Body of pancreas (tissue), 4 donors: ENCODE results near the gene CHPF2.

Experiments used
- POLR2A ChIP-seq, 3 donors: fragments of 450-650 bp; IDR thresholded peaks; one replicate each; pipeline ENCODE4 v1.6.1; 2016; ENCODE audit warnings: antibody characterized with exemption in 3 of 3, mild to moderate bottlenecking in 2 of 3
- TF ChIP-seq, protein P1 (sequence below), 7 experiments: fragments of 450-650 bp in 4 of 7; fragments of 200-600 bp in 3 of 7; sonication (generic) in 3 of 7; IDR thresholded peaks; one replicate each; pipeline ENCODE4 v1.5.1; 2016 to 2019; ENCODE audit warnings: antibody characterized with exemption in 7 of 7

DNA sequence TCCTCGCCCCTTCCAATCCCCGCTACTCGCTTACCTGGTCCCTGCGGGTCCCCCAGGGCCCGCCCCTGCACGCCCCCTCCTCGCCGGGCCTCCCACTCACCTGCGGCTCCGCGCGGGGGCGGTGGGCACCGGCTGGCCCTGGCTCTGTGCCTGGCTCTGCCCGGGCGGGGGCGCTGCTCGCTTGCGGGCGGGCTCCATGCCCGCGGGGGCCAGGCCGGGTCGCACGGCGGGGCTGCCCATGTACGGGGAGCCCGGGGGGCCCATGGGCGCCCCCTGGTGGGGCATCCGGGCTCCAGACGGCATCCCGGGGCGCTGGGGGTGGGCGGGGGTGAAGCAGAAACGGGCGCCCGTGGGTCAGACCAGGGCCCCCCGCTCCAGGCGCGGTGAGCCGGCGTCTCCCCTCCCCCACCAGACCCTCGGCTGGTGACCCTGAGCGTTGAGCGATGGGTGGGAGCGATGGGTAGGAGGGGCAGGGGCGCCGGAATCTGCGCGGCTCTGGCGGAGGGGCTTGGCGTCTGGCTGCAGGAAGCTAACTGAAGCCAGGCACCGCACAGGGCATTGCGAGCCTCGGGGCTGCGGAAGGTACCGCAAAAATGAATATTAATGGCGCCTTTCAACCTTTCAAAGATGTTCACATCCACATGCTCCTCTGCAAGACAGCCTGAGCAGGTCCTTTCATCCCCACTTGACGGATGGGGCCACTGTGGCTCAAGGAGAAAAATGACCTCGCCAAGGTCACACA, 13.2 kb downstream of the CHPF2 start:
- TF ChIP-seq, protein P1, sequence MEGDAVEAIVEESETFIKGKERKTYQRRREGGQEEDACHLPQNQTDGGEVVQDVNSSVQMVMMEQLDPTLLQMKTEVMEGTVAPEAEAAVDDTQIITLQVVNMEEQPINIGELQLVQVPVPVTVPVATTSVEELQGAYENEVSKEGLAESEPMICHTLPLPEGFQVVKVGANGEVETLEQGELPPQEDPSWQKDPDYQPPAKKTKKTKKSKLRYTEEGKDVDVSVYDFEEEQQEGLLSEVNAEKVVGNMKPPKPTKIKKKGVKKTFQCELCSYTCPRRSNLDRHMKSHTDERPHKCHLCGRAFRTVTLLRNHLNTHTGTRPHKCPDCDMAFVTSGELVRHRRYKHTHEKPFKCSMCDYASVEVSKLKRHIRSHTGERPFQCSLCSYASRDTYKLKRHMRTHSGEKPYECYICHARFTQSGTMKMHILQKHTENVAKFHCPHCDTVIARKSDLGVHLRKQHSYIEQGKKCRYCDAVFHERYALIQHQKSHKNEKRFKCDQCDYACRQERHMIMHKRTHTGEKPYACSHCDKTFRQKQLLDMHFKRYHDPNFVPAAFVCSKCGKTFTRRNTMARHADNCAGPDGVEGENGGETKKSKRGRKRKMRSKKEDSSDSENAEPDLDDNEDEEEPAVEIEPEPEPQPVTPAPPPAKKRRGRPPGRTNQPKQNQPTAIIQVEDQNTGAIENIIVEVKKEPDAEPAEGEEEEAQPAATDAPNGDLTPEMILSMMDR (IDR thresholded peaks at IDR 0.05), result peak in 6 of 7 experiments; percentile 20 to 72 (median 40)
- TF ChIP-seq POLR2A (IDR thresholded peaks at IDR 0.05), result no peak
